Panc1 (cell line): Measurements from ENCODE around the gene CAPN2.

ENCODE experiments used
- POLR2AphosphoS5 ChIP-seq: IDR thresholded peaks from 2 replicates; pipeline ENCODE4 v1.6.1; 2012; ENCODE audit warnings: mild to moderate bottlenecking, low read depth, low read length, moderate library complexity
- TF ChIP-seq, protein P1 (sequence below): fragments of 450-650 bp; IDR thresholded peaks from 2 replicates; pipeline ENCODE4 v1.5.1; 2017; ENCODE audit warnings: mild to moderate bottlenecking

DNA sequence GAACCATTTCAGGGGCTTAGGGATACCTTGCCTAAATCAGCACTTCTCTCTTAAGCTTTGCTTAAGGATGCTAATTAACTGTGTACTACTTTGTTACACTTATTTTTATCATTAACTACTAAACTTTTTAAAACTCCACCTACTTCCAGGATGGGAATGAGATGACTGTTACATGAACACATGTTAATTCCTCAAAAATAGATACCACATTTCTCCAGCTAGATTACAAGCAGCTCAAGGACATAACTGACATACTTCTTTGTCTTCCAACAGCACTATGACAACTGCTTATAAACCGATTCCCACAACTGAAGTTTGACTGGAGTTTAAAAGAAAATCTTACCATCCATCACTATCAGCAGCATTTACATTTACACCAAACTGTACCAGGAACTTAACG lies 79.7 kb downstream of the CAPN2 start:
- TF ChIP-seq, protein P1, sequence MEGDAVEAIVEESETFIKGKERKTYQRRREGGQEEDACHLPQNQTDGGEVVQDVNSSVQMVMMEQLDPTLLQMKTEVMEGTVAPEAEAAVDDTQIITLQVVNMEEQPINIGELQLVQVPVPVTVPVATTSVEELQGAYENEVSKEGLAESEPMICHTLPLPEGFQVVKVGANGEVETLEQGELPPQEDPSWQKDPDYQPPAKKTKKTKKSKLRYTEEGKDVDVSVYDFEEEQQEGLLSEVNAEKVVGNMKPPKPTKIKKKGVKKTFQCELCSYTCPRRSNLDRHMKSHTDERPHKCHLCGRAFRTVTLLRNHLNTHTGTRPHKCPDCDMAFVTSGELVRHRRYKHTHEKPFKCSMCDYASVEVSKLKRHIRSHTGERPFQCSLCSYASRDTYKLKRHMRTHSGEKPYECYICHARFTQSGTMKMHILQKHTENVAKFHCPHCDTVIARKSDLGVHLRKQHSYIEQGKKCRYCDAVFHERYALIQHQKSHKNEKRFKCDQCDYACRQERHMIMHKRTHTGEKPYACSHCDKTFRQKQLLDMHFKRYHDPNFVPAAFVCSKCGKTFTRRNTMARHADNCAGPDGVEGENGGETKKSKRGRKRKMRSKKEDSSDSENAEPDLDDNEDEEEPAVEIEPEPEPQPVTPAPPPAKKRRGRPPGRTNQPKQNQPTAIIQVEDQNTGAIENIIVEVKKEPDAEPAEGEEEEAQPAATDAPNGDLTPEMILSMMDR = no peak
- TF ChIP-seq POLR2AphosphoS5 = no peak
